GM20000 (cell line): ENCODE data around the gene MXD3.
A peak's percentile ranks its signal among the peaks of the same experiment; 100 is the strongest.

ENCODE experiments used
- DNase-seq: peaks from one replicate; pipeline ENCODE4 v3.0.0; 2012; ENCODE audit warnings: low spot score
- CTCF ChIP-seq: IDR thresholded peaks from 2 replicates; pipeline ENCODE4 v1.5.1; 2012; ENCODE audit warnings: mild to moderate bottlenecking, control low read depth; ENCODE audit errors: extremely low read depth, missing control alignments

Gene MXD3

GRCh38 chr5:177328545-177329231 is 17.0 kb upstream of the MXD3 start:
- no peak for DNase-seq
- no peak for TF ChIP-seq CTCF

GRCh38 chr5:177327539-177328522 is 16.1 kb upstream of the MXD3 start:
- no peak for TF ChIP-seq CTCF
- DNase-seq: no peak

GRCh38 chr5:177325868-177326381 is 14.2 kb upstream of the MXD3 start:
- DNase-seq: no peak
- no peak for TF ChIP-seq CTCF

GRCh38 chr5:177320879-177321278 is 9.2 kb upstream of the MXD3 start:
- no peak for TF ChIP-seq CTCF
- DNase-seq: no peak

- TF ChIP-seq CTCF: no peak
- no peak for DNase-seq
Observed at GRCh38 chr5:177319913-177320588, 8.4 kb upstream of the MXD3 start.

- peak; percentile 87 for TF ChIP-seq CTCF
- peak; percentile 70 for DNase-seq
Observed at GRCh38 chr5:177317959-177318377, 6.3 kb upstream of the MXD3 start.
